Erythroblast (primary cell): ENCODE results near the gene BMAL1.

Experiments used
- DNase-seq, 2 experiments: peaks; one replicate each; lab custom pipeline; 2025; lab: John Stamatoyannopoulos, UW
- GATA1 ChIP-seq: IDR thresholded peaks from 2 replicates; pipeline ENCODE4 v1.6.1; 2011; ENCODE audit warnings: low read depth, mild to moderate bottlenecking, control low read depth, low read length, moderate library complexity
- POLR2A ChIP-seq: IDR thresholded peaks from 2 replicates; pipeline ENCODE4 v1.6.1; 2011; ENCODE audit warnings: mild to moderate bottlenecking, low read length

The BMAL1 gene

DNA sequence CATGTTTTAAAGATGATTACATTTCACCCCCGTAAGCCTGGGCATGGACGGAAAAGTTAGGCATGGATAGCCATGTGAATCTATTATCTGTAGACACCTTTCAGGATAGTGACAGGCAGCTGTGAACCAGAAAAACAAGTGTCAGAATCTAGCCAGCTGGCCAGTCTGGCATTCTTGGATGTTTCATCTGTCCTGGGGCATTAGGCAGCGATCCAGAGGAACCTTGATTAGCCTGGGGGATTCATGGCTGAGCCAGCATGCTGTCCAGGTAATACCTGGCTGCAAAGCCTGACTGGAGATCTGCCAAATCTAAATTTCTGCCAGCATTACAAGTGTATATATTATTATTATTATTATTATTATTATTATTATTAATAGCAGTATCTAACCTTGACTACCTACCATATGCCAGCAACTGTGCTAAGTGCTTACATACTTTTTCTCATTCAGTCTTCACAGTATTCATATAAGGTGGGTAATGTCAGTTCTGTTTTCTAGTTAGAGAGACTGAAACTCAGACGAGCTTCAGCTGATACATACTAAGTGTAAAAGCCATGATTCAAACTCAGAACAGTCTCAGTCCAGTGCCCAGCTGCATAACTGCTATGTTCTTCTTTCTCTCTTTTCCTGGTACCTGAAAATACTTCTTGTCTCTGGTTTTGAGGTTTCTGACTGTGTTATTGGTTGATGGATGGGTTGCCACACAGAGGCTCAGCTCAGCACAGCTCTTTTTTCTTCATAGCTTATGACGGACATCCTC, 12.8 kb downstream of the BMAL1 start:
- no peak for TF ChIP-seq GATA1
- TF ChIP-seq POLR2A, result no peak
- DNase-seq, result no peak

GRCh38 chr11:13291361-13291760, 13.8 kb downstream of the BMAL1 start:
- TF ChIP-seq POLR2A, result no peak
- TF ChIP-seq GATA1, result no peak
- DNase-seq, result no peak

DNA sequence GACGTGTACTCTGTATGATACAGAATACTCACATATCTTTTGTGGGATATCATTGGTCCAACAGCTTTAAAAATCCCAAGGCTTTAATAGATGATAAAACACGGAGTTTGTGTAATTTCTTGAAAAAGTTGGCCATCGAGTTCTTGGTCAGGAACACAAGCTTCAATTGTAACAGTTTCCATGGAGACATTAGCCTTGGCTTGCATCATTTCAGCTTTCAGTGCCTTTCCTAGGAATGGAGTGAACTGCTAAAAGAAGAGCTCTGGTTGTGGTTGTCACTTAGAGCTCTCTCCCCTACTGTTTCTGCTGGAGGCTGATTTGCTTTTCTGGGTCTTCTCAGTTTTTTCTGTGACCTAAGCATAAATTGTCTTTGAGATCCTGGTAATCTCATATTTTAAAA, 14.2 kb downstream of the BMAL1 start:
- no peak for DNase-seq
- TF ChIP-seq GATA1 (no peak), POLR2A (no peak)

- no peak for DNase-seq
These were observed 15.4 kb downstream of the BMAL1 start for GRCh38 chr11:13292970-13293369.

DNA sequence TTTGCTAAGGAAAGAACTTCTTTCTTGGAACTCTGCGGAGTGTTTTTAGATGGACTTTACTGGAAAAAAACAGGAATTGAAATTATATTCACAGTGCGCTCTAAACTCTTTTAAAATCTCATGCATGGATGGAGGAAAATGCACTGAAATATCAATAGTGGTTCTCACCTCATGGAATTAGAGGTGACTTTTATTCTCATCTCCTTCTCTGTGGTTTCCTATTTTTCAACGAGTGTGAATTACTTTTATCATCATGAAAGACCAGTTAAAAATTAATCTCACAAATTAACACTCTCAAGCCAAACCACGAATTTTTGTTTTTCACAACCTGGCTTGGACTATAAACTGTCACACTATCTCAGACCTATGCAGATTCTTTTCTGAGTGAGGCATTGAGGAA, 16.6 kb downstream of the BMAL1 start:
- TF ChIP-seq POLR2A, result no peak
- TF ChIP-seq GATA1, result no peak
- DNase-seq, result no peak

More at GRCh38 chr11:13292970-13293369, 15.4 kb downstream of the BMAL1 start:
- TF ChIP-seq GATA1 (no peak), POLR2A (no peak)

- TF ChIP-seq POLR2A, result no peak
- no peak for TF ChIP-seq GATA1
- DNase-seq, result no peak
These were observed 17.4 kb downstream of the BMAL1 start for GRCh38 chr11:13294771-13295579.

DNA sequence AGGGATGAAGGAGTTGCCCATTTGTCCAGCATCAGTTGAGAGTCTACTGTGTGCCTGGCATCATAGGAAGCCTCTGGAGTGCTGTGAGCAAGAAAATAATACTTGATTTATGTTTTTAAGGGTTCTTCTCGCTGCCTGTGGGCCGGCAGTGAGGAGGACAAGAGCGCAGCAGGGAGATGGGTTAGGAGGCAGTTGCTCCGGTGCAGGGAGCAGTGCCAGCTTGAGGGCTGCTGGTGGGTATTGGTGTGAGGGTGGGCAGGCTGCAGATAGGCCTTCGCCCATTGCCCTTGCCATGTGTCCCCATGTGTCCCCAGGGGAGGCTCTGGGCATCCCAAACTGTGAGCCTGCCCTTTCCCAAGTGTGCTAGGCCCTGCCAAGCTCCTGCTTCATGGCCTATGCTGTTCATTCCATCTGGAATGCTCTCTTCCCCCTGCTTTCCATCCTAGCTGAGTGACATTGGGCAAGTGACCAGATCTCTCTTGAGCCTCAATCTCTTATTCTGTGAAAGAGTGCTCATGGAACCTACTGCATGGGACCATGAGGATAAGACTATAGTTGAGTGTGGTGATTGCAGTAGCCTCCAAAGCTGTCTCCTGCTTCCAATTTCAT, 19.8 kb downstream of the BMAL1 start:
- TF ChIP-seq GATA1, result no peak
- no peak for TF ChIP-seq POLR2A
- no peak for DNase-seq

DNA sequence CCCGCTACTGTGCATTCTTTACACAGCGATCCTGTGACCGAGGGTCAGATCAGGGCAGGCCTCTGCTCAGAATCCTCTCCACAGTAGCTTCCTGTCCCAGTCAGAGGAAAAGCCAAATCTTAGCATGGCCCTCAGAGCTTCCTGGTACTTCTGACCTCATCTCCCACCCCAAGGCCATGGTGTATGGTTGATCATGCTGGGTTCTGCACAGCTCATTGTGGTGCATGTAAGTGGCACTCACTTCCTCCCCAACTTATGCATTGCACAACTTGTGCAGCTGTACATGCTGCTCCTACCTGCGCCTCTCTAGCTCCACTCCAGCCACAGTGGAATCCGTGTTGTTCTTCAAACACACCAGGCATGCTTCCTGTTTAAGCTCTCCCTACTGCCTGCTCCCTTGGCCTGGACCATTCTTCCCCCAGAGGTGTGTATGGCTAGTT, 20.3 kb downstream of the BMAL1 start:
- TF ChIP-seq GATA1 (no peak), POLR2A (no peak)
- DNase-seq, result no peak

GRCh38 chr11:13298765-13299164, 21.2 kb downstream of the BMAL1 start:
- DNase-seq, result no peak
- no peak for TF ChIP-seq POLR2A
- no peak for TF ChIP-seq GATA1

DNA sequence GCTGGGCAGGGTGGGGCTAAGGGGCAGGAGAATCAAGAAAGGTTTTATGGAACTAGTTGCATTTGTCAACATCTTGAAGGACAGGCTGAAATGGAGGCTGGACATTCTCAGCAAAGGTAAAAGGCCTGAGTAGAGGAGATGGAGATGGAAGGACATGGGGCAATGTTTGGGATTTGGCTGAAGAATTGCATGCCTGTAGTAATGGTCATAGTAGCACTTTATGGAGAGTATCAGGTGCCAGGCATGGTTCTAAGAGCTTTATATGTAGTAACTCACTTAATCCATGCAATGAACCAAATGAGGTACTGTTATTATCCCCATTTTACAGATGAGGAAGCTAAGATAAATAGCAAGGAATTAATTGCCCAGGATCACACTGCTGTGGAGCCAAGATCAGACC, 23.9 kb downstream of the BMAL1 start:
- TF ChIP-seq GATA1 (no peak), POLR2A (no peak)
- no peak for DNase-seq

DNA sequence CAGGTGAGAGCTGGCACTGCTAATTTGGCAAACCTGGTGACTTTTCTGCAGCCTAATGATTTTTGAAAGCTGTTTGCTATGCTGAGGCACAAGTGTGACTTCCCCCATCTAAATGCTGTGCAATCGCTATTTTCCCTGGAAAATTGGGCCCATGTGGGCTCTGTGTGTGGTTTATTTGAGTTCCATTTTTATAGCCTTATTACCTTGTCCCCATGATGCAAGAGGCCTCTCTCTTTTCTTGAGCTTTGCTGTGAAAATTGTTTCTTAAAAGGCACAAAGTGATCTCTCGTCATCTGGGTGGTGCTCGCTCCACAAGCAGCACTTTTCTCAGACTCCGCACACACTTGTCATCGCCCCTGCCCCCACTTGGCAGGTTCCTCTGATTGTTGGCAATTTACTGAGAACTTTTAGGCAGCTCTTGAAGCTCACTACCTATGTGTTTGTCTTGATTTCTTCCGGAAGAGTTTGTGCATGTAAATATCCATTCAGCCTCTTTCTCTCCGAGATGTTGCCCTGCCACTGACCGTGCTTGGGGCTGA, 24.9 kb downstream of the BMAL1 start:
- DNase-seq, result no peak
- no peak for TF ChIP-seq GATA1
- TF ChIP-seq POLR2A, result no peak

GRCh38 chr11:13303668-13304649, 26.4 kb downstream of the BMAL1 start:
- TF ChIP-seq GATA1 (no peak), POLR2A (no peak)
- DNase-seq, result no peak
